MM.1S (cell line): ENCODE results near the gene HELZ.
A peak's percentile ranks its signal among the peaks of the same experiment; 100 is the strongest.
"Not testable (repeated sequence)": the region's sequence is repeated elsewhere in the genome, so short reads cannot be mapped to it uniquely, and the experiment has no call there.

ENCODE experiments used
- DNase-seq: peaks from one replicate; pipeline ENCODE4 v3.0.0-alpha.2; 2015
- H2AFZ ChIP-seq: fragments of 300-600 bp; sonication (generic); 2 replicates; pipeline ENCODE4 v1.6.0; 2016; ENCODE audit warnings: antibody characterized with exemption, low read length
- H3F3A ChIP-seq: fragments of 300-600 bp; sonication (generic); 2 replicates; pipeline ENCODE4 v1.6.1; 2016; ENCODE audit warnings: mild to moderate bottlenecking, antibody characterized with exemption, low read length, moderate library complexity, mixed read lengths; ENCODE audit not compliant: insufficient read depth
- H3K27ac ChIP-seq: fragments of 300-600 bp; sonication (generic); 2 replicates; pipeline ENCODE4 v1.5.1; 2016; ENCODE audit warnings: mild to moderate bottlenecking, low read length
- H3K27me3 ChIP-seq: fragments of 300-600 bp; sonication (generic); replicated peaks from 2 replicates; pipeline ENCODE4 v1.6.0; 2016; ENCODE audit warnings: low read length; ENCODE audit not compliant: insufficient read depth
- H3K36me3 ChIP-seq: fragments of 300-600 bp; sonication (generic); replicated peaks from 2 replicates; pipeline ENCODE4 v1.6.1; 2016; ENCODE audit warnings: mild to moderate bottlenecking, low read length, mixed read lengths; ENCODE audit not compliant: insufficient read depth
- H3K4me1 ChIP-seq: fragments of 300-600 bp; sonication (generic); 2 replicates; pipeline ENCODE4 v1.6.1; 2016; ENCODE audit warnings: low read length, mixed read lengths
- H3K4me2 ChIP-seq: fragments of 300-600 bp; sonication (generic); 2 replicates; pipeline ENCODE4 v1.6.0; 2016; ENCODE audit warnings: low read depth, low read length
- H3K4me3 ChIP-seq: fragments of 300-600 bp; sonication (generic); 2 replicates; pipeline ENCODE4 v1.5.1; 2016; ENCODE audit warnings: low read length, mixed read lengths
- H3K79me2 ChIP-seq: fragments of 300-600 bp; sonication (generic); 2 replicates; pipeline ENCODE4 v1.6.1; 2016; ENCODE audit warnings: mixed run types, low read length, mixed read lengths
- H3K9ac ChIP-seq: fragments of 300-600 bp; sonication (generic); 2 replicates; pipeline ENCODE4 v1.6.1; 2016; ENCODE audit warnings: low read length, mixed read lengths
- H3K9me2 ChIP-seq: fragments of 300-600 bp; sonication (generic); replicated peaks from 2 replicates; pipeline ENCODE4 v1.6.1; 2016; ENCODE audit warnings: mild to moderate bottlenecking, low read length, mixed read lengths; ENCODE audit not compliant: insufficient read depth
- H3K9me3 ChIP-seq: fragments of 300-600 bp; sonication (generic); replicated peaks from 2 replicates; pipeline ENCODE4 v1.6.1; 2016; ENCODE audit warnings: mild to moderate bottlenecking, low read length, mixed read lengths; ENCODE audit not compliant: insufficient read depth
- H4K20me1 ChIP-seq: fragments of 300-600 bp; sonication (generic); 2 replicates; pipeline ENCODE4 v1.6.1; 2016; ENCODE audit warnings: mild to moderate bottlenecking, low read length, moderate library complexity, mixed read lengths; ENCODE audit not compliant: insufficient read depth
- CTCF ChIP-seq: fragments of 300-600 bp; sonication (generic); IDR thresholded peaks from 2 replicates; pipeline ENCODE4 v1.5.1; 2016; ENCODE audit warnings: antibody characterized with exemption, low read length, mixed read lengths
- EZH2 ChIP-seq: fragments of 300-600 bp; sonication (generic); optimal IDR thresholded peaks from 2 replicates; pipeline ENCODE3; 2017; ENCODE audit warnings: low read depth, mild to moderate bottlenecking, antibody characterized with exemption, low read length, mixed read lengths
- EZH2phosphoT487 ChIP-seq: fragments of 300-600 bp; sonication (generic); IDR thresholded peaks from 2 replicates; pipeline ENCODE4 v1.6.1; 2018; ENCODE audit warnings: antibody characterized with exemption, low read length

Gene HELZ

DNA sequence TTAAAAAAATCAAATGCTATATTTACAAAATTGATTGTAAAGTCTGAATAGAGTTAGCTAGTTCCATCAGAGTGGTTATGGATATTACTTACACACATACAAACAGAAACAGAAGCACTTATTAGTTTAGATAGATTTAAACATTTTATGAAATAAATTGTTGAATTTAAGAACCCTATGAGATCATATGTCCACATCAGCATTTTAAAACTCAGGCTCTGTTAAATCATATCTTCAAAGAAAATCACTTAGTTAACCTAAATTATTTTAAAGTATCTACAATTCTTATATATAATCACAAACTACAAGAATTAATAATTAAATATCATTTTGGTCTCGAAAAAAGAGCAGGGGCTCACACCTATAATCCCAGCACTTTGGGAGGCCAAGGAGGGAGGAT, 42.5 kb downstream of the HELZ start:
- no peak overlapping the region for H2AFZ ChIP-seq
- no peaks in the 10 kb centered on the region for H3K4me1 ChIP-seq
- DNase-seq = no peak
- peaks cover 25% of the 10 kb centered on the region for H3K79me2 ChIP-seq
- H3K4me3 ChIP-seq = no peak overlapping the region
- peaks cover 8% of the 10 kb centered on the region for H3K36me3 ChIP-seq
- H4K20me1 ChIP-seq = no peaks in the 10 kb centered on the region
- no peaks in the 10 kb centered on the region for H3K27me3 ChIP-seq
- no peak overlapping the region for H3K9ac ChIP-seq
- H3K4me2 ChIP-seq = no peak overlapping the region
- TF ChIP-seq EZH2 (no peak), EZH2phosphoT487 (no peak), CTCF (no peak)
- H3K9me2 ChIP-seq = no peaks in the 10 kb centered on the region
- H3K27ac ChIP-seq = no peak overlapping the region
- no peaks in the 10 kb centered on the region for H3K9me3 ChIP-seq
- no peaks in the 10 kb centered on the region for H3F3A ChIP-seq

DNA sequence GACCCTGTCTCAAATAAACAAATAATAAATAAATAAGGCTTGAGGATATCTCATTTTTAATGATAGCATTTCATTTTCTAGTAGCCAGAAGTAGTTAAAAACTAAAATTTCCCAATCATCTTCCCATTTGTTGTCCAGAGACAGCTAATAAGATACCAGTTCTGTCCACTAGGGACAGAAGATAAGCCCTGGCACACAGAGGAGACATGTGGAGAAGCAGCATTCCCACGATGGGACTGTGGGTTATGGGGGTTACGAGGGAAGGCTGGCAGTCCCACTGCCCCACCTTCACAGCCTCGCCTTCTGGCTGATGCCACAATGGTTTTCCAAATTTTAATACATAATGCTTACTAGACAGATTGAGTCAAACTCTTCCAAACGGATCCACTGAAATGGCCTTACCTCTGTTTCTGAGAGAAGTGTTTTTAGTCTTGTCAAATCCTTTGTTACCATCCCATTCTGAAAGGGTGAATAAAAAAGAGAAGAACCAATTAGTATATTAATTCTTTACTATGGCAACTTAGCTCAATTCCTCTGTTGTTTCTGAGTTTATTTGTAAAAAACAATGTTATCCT, 44.2 kb downstream of the HELZ start:
- Histone ChIP-seq H3K9ac (no peak overlapping the region), H3K79me2 (peaks cover 18% of the 10 kb centered on the region), H3K9me3 (no peaks in the 10 kb centered on the region), H3K4me2 (no peak overlapping the region), H3K27me3 (no peaks in the 10 kb centered on the region), H3K36me3 (peaks cover 8% of the 10 kb centered on the region), H3K27ac (no peak overlapping the region), H3F3A (no peaks in the 10 kb centered on the region), H3K4me3 (no peak overlapping the region), H3K9me2 (no peaks in the 10 kb centered on the region), H3K4me1 (no peaks in the 10 kb centered on the region), H2AFZ (no peak overlapping the region), H4K20me1 (no peaks in the 10 kb centered on the region)
- no peak for TF ChIP-seq EZH2
- TF ChIP-seq EZH2phosphoT487 = no peak
- TF ChIP-seq CTCF = peak; percentile 47
- no peak for DNase-seq

DNA sequence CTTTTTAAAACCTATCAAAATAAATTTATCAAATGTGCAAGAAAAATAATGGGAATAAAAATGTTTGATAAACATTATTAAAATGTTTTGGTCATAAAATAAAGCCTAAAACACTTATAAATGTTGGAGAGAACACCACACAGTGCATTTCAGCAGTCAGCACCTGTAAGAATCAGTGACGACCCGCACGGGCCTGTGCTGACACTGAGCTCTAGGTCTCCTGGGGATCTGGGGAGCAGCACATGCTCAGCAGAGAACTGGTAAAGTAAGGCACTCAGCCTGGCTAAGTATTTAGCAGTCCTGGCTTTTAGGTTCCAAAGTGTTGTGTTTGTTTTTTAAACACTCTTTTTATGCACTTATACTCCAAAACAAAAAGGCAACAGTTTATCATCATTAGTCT, 46.9 kb downstream of the HELZ start:
- Histone ChIP-seq H3K9me2 (no peaks in the 10 kb centered on the region), H3K9ac (no peak overlapping the region), H3K27ac (no peak overlapping the region), H3F3A (no peaks in the 10 kb centered on the region), H2AFZ (no peak overlapping the region), H4K20me1 (no peaks in the 10 kb centered on the region), H3K4me3 (no peak overlapping the region), H3K4me2 (no peak overlapping the region), H3K27me3 (no peaks in the 10 kb centered on the region), H3K4me1 (no peaks in the 10 kb centered on the region), H3K36me3 (peaks cover 5% of the 10 kb centered on the region), H3K79me2 (peaks cover 6% of the 10 kb centered on the region), H3K9me3 (no peaks in the 10 kb centered on the region)
- TF ChIP-seq CTCF (no peak), EZH2 (no peak), EZH2phosphoT487 (no peak)
- no peak for DNase-seq

- H3K9me3 ChIP-seq, H4K20me1 ChIP-seq, H3K4me3 ChIP-seq, H3K9ac ChIP-seq, H3K79me2 ChIP-seq, H3K27me3 ChIP-seq, DNase-seq, H3K27ac ChIP-seq, H3K4me1 ChIP-seq, H3K4me2 ChIP-seq, H3K9me2 ChIP-seq, H3K36me3 ChIP-seq, H2AFZ ChIP-seq, H3F3A ChIP-seq: not testable (repeated sequence)
These were observed 48.0 kb downstream of the HELZ start for GRCh38 chr17:67197023-67197422.
